GM11168 (cell line): ENCODE measurements around the gene HCFC1R1.

Source experiments
- in situ Hi-C: fragments of 300-500 bp; cut with MboI; formaldehyde crosslinking; loops from one replicate; pipeline ENCODE4 v1.12.0; 2022; ENCODE audit warnings: low sequenced_read_pairs; ENCODE audit not compliant: unreplicated experiment

Gene HCFC1R1

GRCh38 chr16:3007059-3007956 lies 16.4 kb downstream of the HCFC1R1 start:
- in situ Hi-C loops = no loop called here

- in situ Hi-C loops = no loop called here
These were observed 18.9 kb downstream of the HCFC1R1 start for GRCh38 chr16:3004781-3005284.

DNA sequence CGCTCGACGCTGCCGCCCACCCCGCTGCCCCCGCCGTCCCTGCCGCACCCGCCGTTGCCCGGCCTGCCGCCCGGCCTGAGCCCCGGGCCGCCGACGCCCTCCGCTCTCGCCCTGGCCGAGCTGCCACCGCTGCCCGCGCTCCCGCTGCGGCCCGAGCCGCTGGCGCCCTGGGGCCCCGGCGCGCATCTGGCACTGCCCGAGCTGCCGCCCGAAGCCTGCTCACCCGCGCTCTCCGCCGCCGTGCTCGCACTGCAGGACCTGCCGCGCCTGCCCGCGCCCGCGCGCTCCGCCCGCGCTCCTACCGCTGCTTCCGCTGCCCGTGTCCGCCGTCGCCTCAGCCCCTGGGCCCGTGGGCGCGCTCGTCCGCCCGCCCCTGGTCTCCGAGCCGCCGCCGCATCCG lies 19.4 kb downstream of the HCFC1R1 start:
- in situ Hi-C loops = no loop called here

- in situ Hi-C loops = no loop called here
These were observed 20.0 kb downstream of the HCFC1R1 start for GRCh38 chr16:3003582-3004270.

- in situ Hi-C loops = no loop called here
These were observed 22.4 kb downstream of the HCFC1R1 start for GRCh38 chr16:3001316-3001715.

GRCh38 chr16:3000540-3000939 lies 23.2 kb downstream of the HCFC1R1 start:
- in situ Hi-C loops = no loop called here

GRCh38 chr16:2999929-3000328 lies 23.8 kb downstream of the HCFC1R1 start:
- in situ Hi-C loops = no loop called here

GRCh38 chr16:2996298-2996697 lies 27.4 kb downstream of the HCFC1R1 start:
- in situ Hi-C loops = no loop called here

DNA sequence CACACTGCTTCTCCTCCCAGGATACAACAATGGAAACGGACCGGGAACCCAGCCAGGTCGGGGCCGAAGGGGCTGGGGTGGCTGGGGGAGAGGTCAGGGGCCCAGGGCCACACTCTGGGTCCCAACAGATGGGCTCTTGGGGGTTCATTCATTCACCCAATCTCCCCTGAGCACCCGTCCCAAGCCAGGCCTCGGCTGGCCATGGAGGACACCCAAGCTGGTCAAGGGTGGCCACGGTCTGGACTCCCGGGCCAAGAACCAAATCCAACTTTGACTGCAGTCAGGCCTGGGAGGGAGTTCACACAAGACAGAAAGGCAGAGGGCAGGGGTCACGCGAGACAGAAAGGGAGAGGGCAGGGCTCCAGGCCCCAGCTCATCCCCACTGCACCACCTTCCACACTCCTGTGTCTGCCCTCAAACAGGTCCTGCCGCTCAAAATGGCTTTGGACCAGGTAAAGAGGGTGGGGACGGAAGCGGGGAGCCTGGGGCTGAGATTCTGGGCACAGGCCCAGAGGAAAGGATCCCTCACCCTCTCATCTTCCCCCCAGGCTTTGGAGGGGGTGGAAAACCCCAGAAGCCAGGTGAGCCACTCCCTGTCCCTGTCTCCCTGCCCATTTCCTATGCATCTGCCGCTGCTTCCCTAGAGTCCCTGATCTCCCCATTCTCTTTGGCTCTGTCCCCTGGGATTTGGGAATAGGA lies 31.2 kb downstream of the HCFC1R1 start:
- in situ Hi-C loops = no loop called here

DNA sequence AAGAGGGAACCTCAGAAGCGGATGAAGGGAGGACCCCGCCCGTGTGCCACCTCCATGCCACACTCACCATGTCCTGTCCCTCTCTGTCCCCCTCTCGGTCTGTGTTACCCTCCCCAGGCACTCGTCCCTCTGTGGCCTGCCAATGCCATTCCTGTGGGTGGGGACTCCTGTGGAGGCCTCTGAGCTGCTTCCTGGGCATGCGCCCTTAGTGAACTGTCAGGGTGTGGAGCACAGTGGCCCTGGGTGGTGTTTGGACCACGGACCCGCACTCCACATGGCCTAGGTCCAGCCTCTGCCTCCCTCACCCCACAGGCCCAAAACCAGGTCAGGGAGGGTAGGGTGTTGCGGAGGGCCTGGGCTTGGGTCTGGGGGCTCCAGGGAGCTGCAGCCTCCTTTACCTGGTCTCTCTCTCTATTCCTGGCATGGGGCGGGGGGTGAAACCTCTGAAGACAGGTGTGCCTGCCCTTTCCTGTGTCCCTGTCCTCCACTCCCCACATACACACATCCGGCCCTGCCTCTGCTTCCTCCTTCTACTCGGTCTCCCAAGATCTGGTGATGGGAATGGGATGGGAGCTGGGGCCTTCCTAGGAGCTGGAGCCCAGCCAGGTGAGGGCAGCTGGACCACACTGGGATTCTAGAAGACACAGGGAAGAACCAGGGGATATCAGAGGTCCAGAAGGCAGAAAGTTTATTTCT lies 32.0 kb downstream of the HCFC1R1 start:
- in situ Hi-C loops = no loop called here

GRCh38 chr16:2990891-2991290 lies 32.9 kb downstream of the HCFC1R1 start:
- in situ Hi-C loops = no loop called here

DNA sequence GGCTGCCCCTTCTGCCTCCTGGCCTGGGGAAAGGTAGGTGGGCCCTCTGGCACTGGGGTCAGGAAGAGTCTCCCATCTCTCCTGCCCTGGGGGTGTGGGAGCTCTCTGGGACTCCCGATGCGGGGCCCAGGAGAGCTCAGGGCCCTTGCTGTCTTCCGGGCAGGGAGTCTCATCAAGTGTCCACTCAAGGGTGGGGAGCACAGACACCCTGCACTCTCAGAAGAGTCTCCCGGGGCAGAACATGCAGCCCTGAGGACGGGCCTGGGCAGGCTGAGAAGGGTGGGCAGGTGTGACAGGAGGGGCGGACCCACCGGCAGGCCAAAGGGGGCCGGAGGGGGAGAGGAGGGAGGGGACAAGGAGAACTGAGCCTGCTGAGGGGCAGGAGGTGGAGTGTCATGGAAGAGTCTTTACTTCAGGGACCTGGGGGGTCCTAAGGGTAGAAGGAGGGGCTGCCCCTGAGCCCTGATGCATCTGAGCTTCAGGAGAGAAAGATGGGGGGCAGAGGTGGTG lies 35.1 kb downstream of the HCFC1R1 start:
- in situ Hi-C loops = no loop called here

DNA sequence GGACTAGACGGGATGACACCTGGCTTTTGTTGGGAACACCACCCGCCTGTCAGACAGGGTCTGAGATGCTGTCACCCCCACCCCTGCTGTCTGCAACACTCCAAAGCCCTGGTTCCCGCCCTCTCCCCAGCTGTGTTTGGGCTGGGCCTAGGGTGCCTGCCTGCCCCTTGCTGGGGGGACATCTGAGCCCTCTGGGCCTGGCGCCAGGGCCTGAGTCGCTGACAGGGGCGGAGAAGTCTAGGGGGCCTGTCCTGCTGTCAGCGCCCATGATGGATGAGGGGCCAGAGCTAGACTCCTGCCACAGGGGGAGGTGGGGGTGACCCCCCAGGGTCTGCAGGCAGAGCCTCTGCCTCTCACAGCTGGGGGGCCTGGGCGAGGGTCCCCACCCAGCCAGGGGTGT lies 35.9 kb downstream of the HCFC1R1 start:
- in situ Hi-C loops = no loop called here

DNA sequence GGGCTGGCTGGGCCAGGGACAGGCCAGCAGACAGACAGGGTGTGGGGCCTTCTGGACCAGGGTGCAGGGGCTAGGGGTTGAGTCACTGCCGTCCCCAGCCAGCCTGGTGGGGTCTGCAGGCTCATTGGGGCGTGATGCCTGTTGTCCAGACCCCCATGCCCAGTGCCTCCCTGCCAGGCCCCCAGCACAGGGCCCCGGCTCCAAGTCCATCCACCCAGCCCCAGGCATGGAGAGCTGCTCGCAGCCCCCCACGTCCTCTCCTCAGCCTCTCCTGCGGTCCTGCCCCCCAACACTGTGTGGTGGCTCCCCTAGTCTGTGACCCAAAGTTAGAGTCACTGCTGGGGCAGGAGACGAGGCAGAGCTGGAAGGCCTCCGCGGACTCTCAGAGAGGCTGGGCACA lies 36.5 kb downstream of the HCFC1R1 start:
- in situ Hi-C loops = no loop called here

- in situ Hi-C loops = no loop called here
These were observed 37.0 kb downstream of the HCFC1R1 start for GRCh38 chr16:2986623-2987188.

- in situ Hi-C loops = no loop called here
These were observed 37.8 kb downstream of the HCFC1R1 start for GRCh38 chr16:2985893-2986355.

GRCh38 chr16:2985462-2985861 lies 38.3 kb downstream of the HCFC1R1 start:
- in situ Hi-C loops = no loop called here

DNA sequence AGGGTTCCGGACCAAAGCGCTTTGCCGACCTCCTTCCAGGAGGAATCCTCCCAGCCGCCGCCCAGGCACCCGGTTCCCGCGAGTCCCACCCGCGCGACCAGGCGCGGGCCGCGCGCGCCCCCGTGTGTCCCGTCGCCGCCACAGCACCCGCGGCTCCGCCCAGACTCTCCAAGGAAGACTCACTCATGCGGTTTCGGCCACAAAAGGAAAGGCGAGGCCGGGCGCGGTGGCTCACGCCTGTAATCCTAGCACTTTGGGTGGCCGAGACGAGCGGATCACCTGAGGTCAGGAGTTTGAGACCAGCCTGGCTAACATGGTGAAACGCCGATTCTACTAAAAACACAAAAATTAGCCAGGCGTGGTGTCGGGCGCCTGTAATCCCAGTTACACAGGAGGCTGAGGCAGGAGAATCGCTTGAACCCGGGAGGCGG lies 40.0 kb downstream of the HCFC1R1 start:
- in situ Hi-C loops = no loop called here

GRCh38 chr16:2982402-2982801 lies 41.3 kb downstream of the HCFC1R1 start:
- in situ Hi-C loops = no loop called here

DNA sequence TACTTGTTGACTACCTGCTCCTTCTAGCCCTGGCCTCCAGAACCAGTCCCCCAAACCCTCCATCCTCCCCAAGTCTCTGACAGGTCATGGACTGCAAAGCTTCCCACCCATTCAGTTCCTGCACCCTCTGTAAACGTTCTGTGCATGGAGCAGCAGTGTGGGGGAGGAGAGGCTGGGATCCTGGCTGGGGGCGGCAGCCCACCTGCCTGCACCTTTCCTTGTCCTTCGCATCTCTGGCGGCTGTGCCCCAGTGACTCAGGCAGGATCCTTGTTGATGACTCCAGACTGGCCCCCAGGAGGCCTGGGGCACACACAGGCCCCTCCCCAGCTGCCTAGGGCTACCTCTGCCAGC lies 41.9 kb downstream of the HCFC1R1 start:
- in situ Hi-C loops = no loop called here
